GM18505 (cell line): Measurements from ENCODE around the gene IGSF21.

Source experiments
- ATAC-seq: cut with Tn5 transposase; IDR thresholded peaks from one replicate; pipeline ENCODE4 v1.9.1; 2021; ENCODE audit not compliant: unreplicated experiment
- POLR2A ChIP-seq: IDR thresholded peaks from 4 replicates; pipeline ENCODE4 v1.6.1; 2011; ENCODE audit warnings: borderline replicate concordance; ENCODE audit not compliant: insufficient read depth, insufficient read length; ENCODE audit errors: extremely low read depth

IGSF21 gene

DNA sequence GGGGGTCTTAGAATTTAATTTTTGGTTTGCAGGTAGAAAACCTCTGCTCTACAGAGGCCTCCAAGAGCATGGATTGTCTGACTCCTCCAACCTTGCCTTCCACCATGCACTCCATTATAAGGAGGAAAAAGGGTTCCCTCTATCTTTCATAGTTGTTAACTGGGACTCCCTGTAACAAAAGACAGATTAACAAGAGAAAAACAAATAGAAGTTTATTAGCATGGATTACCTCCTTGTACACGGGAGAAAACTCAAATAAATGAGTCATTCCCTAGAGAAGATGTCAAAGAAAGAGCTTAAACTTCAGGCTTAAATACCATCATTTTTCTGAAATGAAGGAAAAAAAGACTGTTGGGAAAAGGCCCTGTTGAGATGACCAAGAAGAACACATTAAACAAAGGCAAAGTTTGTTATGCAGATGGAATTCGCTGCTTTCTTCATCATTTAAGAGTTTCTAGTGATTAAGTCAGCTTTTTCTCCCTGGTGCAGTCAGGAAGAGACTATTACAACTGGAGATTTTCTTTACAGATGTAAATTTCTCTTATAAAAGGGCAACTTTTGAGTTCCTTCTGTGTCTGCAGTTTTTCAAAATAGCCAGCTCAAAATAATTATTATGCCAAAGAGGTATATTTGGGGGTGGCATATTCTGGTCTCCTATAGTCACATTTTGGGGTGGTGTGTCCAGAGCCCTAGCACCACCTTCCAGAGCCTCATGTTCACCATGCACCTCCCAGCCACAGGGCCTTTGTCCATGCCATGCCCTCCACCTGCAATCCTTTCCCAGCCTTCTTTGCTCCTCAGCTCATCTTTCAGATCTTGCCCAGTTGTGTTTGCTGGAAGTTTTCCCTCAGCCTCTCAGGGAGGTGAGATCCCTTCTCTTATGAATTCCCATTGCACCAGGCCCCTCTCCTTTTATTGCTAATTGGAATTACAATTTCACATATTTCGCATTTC lies 310.0 kb downstream of the IGSF21 start:
- no peak for TF ChIP-seq POLR2A
- ATAC-seq, result no peak

GRCh38 chr1:18419113-18419844 lies 311.7 kb downstream of the IGSF21 start:
- no peak for TF ChIP-seq POLR2A
- no peak for ATAC-seq

GRCh38 chr1:18419845-18420184 lies 312.2 kb downstream of the IGSF21 start:
- no peak for ATAC-seq
- TF ChIP-seq POLR2A, result no peak

- no peak for ATAC-seq
- TF ChIP-seq POLR2A, result no peak
These were observed 314.6 kb downstream of the IGSF21 start for GRCh38 chr1:18422076-18422777.

DNA sequence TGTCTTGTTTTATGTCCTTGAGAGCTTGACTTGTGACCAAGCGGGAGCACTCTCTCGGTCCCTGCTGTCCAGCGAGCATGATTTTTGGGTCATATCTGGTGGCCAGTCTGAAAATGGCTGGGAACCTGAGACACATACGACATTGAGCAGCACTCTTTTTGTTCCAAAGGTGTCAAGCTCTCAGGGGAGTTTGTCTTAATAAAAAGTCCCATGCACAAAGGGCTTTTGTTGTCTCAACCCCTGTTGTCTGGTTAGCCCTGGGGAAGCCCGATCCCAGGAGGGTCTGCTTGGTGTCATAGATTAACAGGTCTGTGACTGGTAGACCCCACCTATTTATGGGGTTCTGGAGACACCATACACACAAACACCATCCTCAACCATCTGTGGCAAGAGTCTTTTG lies 315.4 kb downstream of the IGSF21 start:
- ATAC-seq, result no peak
- TF ChIP-seq POLR2A, result no peak

GRCh38 chr1:18426580-18426979 lies 319.0 kb downstream of the IGSF21 start:
- no peak for TF ChIP-seq POLR2A
- no peak for ATAC-seq
